ENCODE measurements around the gene NDN. TPM values are rescaled to one million over a fixed set of nuclear protein-coding genes. Genes with fewer than 3 reads are reported as not detected.

The NDN gene
- total and polyA plus RNA-seq, 4 donors: 3.2 to 37.2 (median 4.0) TPM

DNA sequence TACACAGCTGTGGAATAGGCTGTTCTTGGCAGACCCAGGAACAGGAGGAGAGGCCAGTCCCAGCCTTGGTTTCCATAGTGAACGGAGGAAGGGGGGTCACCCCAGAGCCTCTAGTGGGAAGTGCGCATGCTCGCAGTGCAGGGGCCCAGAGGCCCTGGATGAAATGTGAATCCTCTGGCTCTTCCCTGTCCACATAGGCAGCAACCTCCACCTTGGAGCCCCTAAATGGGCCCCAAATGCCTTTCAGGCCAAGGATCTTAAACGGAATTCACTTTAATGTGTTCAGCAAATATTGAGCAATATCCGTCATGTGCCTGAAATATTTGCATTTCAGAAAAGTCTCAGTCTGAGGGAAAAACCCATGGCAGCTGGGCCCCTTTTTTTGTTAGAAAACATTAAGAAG, 3.3 kb upstream of the NDN start:
- no peak overlapping the region for H3K27ac ChIP-seq (ENCODE audit: low read depth in 1 of 2, low read length in 2 of 2)

DNA sequence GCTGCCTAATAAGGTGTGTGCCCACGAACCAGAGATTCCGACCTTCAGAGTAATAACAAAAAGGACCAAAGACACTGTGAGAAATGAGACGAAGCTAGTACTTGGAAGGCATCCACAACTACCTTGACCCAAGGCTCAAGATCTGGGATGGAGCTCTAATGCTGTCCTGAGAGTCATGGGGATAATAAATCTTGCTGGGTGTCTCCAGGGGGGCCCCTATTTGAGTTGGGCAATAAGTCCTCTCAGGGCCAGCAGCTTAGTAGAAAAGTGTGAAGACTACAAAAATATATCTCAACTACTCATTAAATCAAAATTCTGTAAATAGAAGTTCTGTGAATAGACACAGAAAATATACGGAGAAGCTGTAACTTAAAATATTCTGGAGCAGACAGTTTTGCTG, 2.9 kb upstream of the NDN start:
- Histone ChIP-seq H3K9me3 (ENCODE audit: control insufficient read depth in 4 of 4, low read length in 3 of 4) (peaks cover 0 to 2% (median 0%) of the 10 kb centered on the region in 4 donors), H3K4me1 (ENCODE audit: control insufficient read depth in 4 of 4, insufficient read depth in 4 of 4, low read length in 3 of 4) (no peaks in the 10 kb centered on the region), H3K9ac (ENCODE audit: low read depth in 1 of 2, low read length in 2 of 2) (no peak overlapping the region), H3K36me3 (ENCODE audit: control insufficient read depth in 4 of 4, insufficient read depth in 3 of 4, low read depth in 1 of 4, low read length in 3 of 4) (no peaks in the 10 kb centered on the region), H3K27ac (ENCODE audit: low read depth in 1 of 2, low read length in 2 of 2) (no peak overlapping the region), H3K4me3 (ENCODE audit: low read depth in 1 of 3, low read length in 3 of 3) (no peak overlapping the region), H3K27me3 (ENCODE audit: control insufficient read depth in 4 of 4, insufficient read depth in 4 of 4, low read length in 3 of 4) (peaks cover 0 to 2% (median under 1%) of the 10 kb centered on the region in 4 donors)
- DNase-seq (ENCODE audit: low spot score): no peak
- 69% methylated on average over 4 of the region's 4 CpGs for WGBS
- TF ChIP-seq FOXA2 (IDR thresholded peaks at IDR 0.05) (no peak), RXRA (IDR thresholded peaks at IDR 0.05) (no peak), EGR1 (IDR thresholded peaks at IDR 0.05; ENCODE audit: low read depth in 2 of 2) (no peak), YY1 (IDR thresholded peaks at IDR 0.05) (no peak)
- TF ChIP-seq, protein P1, sequence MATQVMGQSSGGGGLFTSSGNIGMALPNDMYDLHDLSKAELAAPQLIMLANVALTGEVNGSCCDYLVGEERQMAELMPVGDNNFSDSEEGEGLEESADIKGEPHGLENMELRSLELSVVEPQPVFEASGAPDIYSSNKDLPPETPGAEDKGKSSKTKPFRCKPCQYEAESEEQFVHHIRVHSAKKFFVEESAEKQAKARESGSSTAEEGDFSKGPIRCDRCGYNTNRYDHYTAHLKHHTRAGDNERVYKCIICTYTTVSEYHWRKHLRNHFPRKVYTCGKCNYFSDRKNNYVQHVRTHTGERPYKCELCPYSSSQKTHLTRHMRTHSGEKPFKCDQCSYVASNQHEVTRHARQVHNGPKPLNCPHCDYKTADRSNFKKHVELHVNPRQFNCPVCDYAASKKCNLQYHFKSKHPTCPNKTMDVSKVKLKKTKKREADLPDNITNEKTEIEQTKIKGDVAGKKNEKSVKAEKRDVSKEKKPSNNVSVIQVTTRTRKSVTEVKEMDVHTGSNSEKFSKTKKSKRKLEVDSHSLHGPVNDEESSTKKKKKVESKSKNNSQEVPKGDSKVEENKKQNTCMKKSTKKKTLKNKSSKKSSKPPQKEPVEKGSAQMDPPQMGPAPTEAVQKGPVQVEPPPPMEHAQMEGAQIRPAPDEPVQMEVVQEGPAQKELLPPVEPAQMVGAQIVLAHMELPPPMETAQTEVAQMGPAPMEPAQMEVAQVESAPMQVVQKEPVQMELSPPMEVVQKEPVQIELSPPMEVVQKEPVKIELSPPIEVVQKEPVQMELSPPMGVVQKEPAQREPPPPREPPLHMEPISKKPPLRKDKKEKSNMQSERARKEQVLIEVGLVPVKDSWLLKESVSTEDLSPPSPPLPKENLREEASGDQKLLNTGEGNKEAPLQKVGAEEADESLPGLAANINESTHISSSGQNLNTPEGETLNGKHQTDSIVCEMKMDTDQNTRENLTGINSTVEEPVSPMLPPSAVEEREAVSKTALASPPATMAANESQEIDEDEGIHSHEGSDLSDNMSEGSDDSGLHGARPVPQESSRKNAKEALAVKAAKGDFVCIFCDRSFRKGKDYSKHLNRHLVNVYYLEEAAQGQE (IDR thresholded peaks at IDR 0.05): no peak
- TF ChIP-seq, protein P2, sequence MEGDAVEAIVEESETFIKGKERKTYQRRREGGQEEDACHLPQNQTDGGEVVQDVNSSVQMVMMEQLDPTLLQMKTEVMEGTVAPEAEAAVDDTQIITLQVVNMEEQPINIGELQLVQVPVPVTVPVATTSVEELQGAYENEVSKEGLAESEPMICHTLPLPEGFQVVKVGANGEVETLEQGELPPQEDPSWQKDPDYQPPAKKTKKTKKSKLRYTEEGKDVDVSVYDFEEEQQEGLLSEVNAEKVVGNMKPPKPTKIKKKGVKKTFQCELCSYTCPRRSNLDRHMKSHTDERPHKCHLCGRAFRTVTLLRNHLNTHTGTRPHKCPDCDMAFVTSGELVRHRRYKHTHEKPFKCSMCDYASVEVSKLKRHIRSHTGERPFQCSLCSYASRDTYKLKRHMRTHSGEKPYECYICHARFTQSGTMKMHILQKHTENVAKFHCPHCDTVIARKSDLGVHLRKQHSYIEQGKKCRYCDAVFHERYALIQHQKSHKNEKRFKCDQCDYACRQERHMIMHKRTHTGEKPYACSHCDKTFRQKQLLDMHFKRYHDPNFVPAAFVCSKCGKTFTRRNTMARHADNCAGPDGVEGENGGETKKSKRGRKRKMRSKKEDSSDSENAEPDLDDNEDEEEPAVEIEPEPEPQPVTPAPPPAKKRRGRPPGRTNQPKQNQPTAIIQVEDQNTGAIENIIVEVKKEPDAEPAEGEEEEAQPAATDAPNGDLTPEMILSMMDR (IDR thresholded peaks at IDR 0.05; ENCODE audit: low read depth, low read length, missing input control): no peak

More for the DNA sequence above, 3.3 kb upstream of the NDN start:
- Histone ChIP-seq H3K4me1 (ENCODE audit: control insufficient read depth in 4 of 4, insufficient read depth in 4 of 4, low read length in 3 of 4) (no peaks in the 10 kb centered on the region), H3K9me3 (ENCODE audit: control insufficient read depth in 4 of 4, low read length in 3 of 4) (peaks cover 0 to 3% (median 0%) of the 10 kb centered on the region in 4 donors), H3K36me3 (ENCODE audit: control insufficient read depth in 4 of 4, insufficient read depth in 3 of 4, low read depth in 1 of 4, low read length in 3 of 4) (no peaks in the 10 kb centered on the region), H3K4me3 (ENCODE audit: low read depth in 1 of 3, low read length in 3 of 3) (no peak overlapping the region), H3K9ac (ENCODE audit: low read depth in 1 of 2, low read length in 2 of 2) (no peak overlapping the region), H3K27me3 (ENCODE audit: control insufficient read depth in 4 of 4, insufficient read depth in 4 of 4, low read length in 3 of 4) (peaks cover 0 to 2% (median under 1%) of the 10 kb centered on the region in 4 donors)
- 57% methylated on average over 5 of the region's 5 CpGs for WGBS
- DNase-seq (ENCODE audit: low spot score): no peak
- TF ChIP-seq FOXA1 (IDR thresholded peaks at IDR 0.05) (no peak), YY1 (IDR thresholded peaks at IDR 0.05) (no peak), TAF1 (conservative IDR thresholded peaks at IDR 0.05) (no peak), SP1 (IDR thresholded peaks at IDR 0.05) (no peak), RAD21 (IDR thresholded peaks at IDR 0.05) (no peak), RXRA (IDR thresholded peaks at IDR 0.05) (no peak), FOXA2 (IDR thresholded peaks at IDR 0.05) (no peak), HNF4A (conservative IDR thresholded peaks at IDR 0.05) (no peak), EGR1 (IDR thresholded peaks at IDR 0.05; ENCODE audit: low read depth in 2 of 2) (no peak), JUND (IDR thresholded peaks at IDR 0.05) (no peak)
- TF ChIP-seq, protein P3, sequence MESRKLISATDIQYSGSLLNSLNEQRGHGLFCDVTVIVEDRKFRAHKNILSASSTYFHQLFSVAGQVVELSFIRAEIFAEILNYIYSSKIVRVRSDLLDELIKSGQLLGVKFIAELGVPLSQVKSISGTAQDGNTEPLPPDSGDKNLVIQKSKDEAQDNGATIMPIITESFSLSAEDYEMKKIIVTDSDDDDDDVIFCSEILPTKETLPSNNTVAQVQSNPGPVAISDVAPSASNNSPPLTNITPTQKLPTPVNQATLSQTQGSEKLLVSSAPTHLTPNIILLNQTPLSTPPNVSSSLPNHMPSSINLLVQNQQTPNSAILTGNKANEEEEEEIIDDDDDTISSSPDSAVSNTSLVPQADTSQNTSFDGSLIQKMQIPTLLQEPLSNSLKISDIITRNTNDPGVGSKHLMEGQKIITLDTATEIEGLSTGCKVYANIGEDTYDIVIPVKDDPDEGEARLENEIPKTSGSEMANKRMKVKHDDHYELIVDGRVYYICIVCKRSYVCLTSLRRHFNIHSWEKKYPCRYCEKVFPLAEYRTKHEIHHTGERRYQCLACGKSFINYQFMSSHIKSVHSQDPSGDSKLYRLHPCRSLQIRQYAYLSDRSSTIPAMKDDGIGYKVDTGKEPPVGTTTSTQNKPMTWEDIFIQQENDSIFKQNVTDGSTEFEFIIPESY (IDR thresholded peaks at IDR 0.05): no peak
- TF ChIP-seq, protein P1 (IDR thresholded peaks at IDR 0.05): no peak
- TF ChIP-seq, protein P4, sequence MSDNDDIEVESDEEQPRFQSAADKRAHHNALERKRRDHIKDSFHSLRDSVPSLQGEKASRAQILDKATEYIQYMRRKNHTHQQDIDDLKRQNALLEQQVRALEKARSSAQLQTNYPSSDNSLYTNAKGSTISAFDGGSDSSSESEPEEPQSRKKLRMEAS (IDR thresholded peaks at IDR 0.05): no peak
- TF ChIP-seq, protein P5, sequence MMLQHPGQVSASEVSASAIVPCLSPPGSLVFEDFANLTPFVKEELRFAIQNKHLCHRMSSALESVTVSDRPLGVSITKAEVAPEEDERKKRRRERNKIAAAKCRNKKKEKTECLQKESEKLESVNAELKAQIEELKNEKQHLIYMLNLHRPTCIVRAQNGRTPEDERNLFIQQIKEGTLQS (IDR thresholded peaks at IDR 0.05): no peak
- TF ChIP-seq, protein P2 (IDR thresholded peaks at IDR 0.05; ENCODE audit: low read depth, low read length, missing input control): no peak

Data from liver (tissue), 9 donors.